Adrenal gland (tissue), 5 donors: ENCODE measurements around the gene RAPGEF2.

Experiments
- CTCF ChIP-seq, 6 experiments: fragments of 450-650 bp in 4 of 6; fragments of 200-600 bp in 2 of 6; sonication (generic) in 1 of 6; IDR thresholded peaks; 1 replicate in 5 of 6; 2 replicates in 1 of 6; pipeline versions ENCODE4 v1.5.1 to v1.8.0; 2016 to 2021; ENCODE audit warnings: antibody characterized with exemption in 6 of 6, mild to moderate bottlenecking in 2 of 6, moderate library complexity in 1 of 6
- POLR2A ChIP-seq, 2 donors: fragments of 450-650 bp; IDR thresholded peaks; one replicate each; pipeline ENCODE4 v1.6.1; 2017; ENCODE audit warnings: antibody characterized with exemption in 2 of 2, mild to moderate bottlenecking in 2 of 2, moderate library complexity in 1 of 2
- donor health status: DM: no; HTN: no; CAD: no.

GRCh38 chr4:159367781-159368080 is 264.9 kb downstream of the RAPGEF2 start:
- TF ChIP-seq POLR2A (IDR thresholded peaks at IDR 0.05) (no peak), CTCF (IDR thresholded peaks at IDR 0.05) (no peak)
